Type B pancreatic cell (in vitro differentiated cells): ENCODE results near the gene ENC1. TPM values are rescaled to one million over a fixed set of nuclear protein-coding genes. Genes with fewer than 3 reads are reported as not detected.

Experiments used
- DNase-seq: peaks from one replicate; pipeline ENCODE4 v3.0.0; 2021; ENCODE audit warnings: mixed read lengths; ENCODE audit not compliant: unreplicated experiment; ENCODE audit errors: extremely low spot score
- H3K27ac Mint-ChIP-seq: 2 replicates; pipeline ENCODE4 v1.8.0; 2021; ENCODE audit warnings: mild to moderate bottlenecking, mixed read lengths
- H3K27me3 Mint-ChIP-seq: 2 replicates; pipeline ENCODE4 v1.8.0; 2021; ENCODE audit warnings: mixed read lengths
- H3K36me3 Mint-ChIP-seq: 2 replicates; pipeline ENCODE4 v1.8.0; 2021; ENCODE audit warnings: mixed read lengths
- H3K4me1 Mint-ChIP-seq: one replicate; pipeline ENCODE4 v1.8.0; 2021; ENCODE audit warnings: mixed read lengths; ENCODE audit not compliant: unreplicated experiment
- H3K4me3 Mint-ChIP-seq: 2 replicates; pipeline ENCODE4 v1.8.0; 2021; ENCODE audit warnings: mild to moderate bottlenecking, mixed read lengths
- H3K9me3 Mint-ChIP-seq: 2 replicates; pipeline ENCODE4 v1.8.0; 2021; ENCODE audit warnings: mixed read lengths
- total RNA-seq: library from RNA; stranded (reverse); gene quantifications from 2 replicates; pipeline ENCODE4 v1.2.1, GENCODE V29; 2021; ENCODE audit warnings: low replicate concordance
- TF ChIP-seq, protein P1 (sequence below): fragments of 200-600 bp; sonication (generic); conservative IDR thresholded peaks from 2 replicates; pipeline ENCODE4 v1.5.0; 2021; ENCODE audit warnings: antibody characterized with exemption, mild to moderate bottlenecking

The ENC1 gene
- total RNA-seq, 1 donor from 2014 or later: 83.2 TPM

DNA sequence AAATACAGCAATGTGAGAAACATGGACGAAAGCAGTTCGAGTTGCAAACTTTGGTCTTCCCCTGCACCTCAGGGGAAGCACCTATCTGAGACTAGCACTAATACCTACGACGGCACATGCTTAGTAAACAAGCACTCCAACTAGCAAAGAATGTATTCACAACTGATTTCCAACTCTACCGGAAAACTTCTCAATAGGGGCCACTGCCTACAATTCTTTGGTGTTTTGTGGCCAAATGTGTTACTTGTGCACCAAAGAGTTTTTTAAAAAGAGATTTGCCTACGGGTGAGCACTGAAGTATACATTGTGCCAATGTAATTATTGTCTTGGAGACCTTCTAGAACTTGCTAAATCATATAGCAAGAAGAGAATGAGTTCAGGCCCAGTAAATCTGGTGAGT is 12.2 kb downstream of the ENC1 start:
- Mint-ChIP-seq H3K27me3 (no peaks in the 10 kb centered on the region), H3K9me3 (peaks cover 10% of the 10 kb centered on the region), H3K36me3 (peaks cover 45% of the 10 kb centered on the region), H3K4me3 (no peak overlapping the region), H3K4me1 (peaks cover 80% of the 10 kb centered on the region), H3K27ac (no peak overlapping the region)
- TF ChIP-seq, protein P1, sequence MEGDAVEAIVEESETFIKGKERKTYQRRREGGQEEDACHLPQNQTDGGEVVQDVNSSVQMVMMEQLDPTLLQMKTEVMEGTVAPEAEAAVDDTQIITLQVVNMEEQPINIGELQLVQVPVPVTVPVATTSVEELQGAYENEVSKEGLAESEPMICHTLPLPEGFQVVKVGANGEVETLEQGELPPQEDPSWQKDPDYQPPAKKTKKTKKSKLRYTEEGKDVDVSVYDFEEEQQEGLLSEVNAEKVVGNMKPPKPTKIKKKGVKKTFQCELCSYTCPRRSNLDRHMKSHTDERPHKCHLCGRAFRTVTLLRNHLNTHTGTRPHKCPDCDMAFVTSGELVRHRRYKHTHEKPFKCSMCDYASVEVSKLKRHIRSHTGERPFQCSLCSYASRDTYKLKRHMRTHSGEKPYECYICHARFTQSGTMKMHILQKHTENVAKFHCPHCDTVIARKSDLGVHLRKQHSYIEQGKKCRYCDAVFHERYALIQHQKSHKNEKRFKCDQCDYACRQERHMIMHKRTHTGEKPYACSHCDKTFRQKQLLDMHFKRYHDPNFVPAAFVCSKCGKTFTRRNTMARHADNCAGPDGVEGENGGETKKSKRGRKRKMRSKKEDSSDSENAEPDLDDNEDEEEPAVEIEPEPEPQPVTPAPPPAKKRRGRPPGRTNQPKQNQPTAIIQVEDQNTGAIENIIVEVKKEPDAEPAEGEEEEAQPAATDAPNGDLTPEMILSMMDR: no peak
- DNase-seq: no peak

DNA sequence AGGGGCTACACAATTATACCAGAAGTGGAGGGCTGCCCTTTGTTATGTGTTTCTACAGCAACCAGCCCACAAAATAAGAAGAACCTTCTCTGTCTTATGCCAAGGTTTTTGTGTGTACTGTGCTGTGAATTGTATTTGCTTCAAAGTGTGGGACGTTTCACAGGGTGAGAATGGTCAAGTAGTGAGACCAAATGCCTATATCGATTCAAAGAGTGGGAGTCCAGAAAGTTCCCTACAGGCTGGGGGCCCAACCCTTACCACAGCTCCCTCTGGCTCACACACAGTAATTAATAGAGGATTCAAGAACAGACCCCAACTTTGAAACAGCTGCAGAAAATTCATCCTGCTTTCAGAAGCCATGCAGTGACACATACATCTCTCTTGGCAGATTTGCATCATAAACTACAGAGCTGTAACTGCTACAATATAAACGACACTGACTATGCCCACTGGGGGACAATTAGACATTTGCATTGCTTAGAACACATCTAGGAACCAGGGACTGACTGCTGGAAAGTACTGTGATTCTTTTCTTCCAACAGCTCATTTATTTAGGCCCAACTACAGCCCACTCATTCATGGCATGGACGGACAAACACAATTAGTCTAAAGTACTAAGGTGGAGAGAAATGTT is 12.8 kb downstream of the ENC1 start:
- peaks cover 42% of the 10 kb centered on the region for H3K36me3 Mint-ChIP-seq
- peak overlapping the region; percentile 65 for H3K27ac Mint-ChIP-seq
- H3K27me3 Mint-ChIP-seq: no peaks in the 10 kb centered on the region
- H3K4me1 Mint-ChIP-seq: peaks cover 84% of the 10 kb centered on the region
- H3K4me3 Mint-ChIP-seq: peak overlapping the region; percentile 48
- no peak for DNase-seq
- TF ChIP-seq, protein P1: no peak
- H3K9me3 Mint-ChIP-seq: peaks cover 10% of the 10 kb centered on the region

DNA sequence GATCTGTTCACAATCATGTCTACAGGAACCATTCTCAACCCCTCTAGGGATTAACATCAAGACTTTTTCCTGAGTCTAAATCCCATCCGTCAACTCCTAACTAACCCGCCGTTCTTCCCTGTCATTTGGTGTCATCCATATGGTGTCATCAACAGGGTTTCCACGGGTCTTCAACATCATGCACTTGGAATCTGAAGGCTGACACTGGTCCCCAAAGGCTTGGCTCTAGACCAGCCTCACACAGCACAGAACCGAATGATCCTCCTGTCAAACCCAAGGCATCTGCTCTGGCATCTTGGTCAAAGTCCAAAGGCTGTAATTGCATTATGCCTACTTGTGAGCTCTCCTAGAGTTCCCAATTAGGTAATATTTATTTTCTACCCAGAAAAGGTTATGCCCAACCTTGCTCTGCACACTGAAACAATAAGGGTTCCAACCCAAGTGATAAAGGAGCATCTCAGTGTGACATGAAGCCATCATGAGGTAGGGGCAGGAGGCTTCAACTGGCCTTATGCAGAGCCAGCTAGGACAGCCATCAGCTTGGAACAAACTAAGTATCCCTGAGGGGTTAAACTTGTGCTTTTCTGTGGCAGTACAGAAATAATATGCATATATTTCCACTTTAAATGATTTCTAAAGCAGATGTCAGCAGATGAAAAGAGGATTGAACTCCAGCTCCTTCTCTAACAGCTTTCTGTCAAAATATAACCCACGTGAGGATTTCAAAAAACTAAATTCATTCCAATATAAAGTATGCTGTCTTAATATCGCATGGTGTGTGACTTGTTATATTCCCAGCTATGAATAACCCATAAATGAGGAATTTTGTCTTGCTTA is 13.9 kb downstream of the ENC1 start:
- Mint-ChIP-seq H3K27me3 (no peaks in the 10 kb centered on the region), H3K36me3 (peaks cover 34% of the 10 kb centered on the region), H3K4me1 (peaks cover 77% of the 10 kb centered on the region), H3K4me3 (peak overlapping the region; percentile 19), H3K9me3 (peaks cover 6% of the 10 kb centered on the region), H3K27ac (peak overlapping the region; percentile 71)
- DNase-seq: no peak
- TF ChIP-seq, protein P1: no peak

DNA sequence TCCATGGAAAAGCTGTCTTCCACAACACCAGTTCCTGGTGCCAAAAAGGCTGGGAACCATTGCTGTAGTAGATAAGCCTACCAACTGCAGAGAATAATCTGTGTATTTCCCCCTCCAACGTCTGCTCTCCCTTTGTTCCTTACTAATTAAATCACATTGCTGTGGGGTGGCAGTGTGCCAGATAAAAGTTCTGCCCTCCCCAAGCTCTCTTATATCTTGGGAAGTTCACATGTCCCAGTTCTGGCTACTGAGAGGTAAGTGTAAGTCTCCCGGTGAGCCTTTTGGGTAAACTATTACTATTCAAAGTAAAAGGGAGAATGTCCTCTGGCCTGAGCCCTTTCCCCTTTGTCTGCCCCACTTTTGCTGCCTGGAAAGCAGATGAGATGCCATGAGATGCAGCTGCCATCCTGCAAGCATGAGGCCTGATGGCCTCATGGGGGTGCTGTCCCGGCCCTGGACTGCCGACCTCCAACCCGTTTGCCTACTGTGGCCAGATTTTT is 14.7 kb downstream of the ENC1 start:
- H3K4me1 Mint-ChIP-seq: peaks cover 69% of the 10 kb centered on the region
- H3K36me3 Mint-ChIP-seq: peaks cover 34% of the 10 kb centered on the region
- H3K27ac Mint-ChIP-seq: peak overlapping the region; percentile 71

DNA sequence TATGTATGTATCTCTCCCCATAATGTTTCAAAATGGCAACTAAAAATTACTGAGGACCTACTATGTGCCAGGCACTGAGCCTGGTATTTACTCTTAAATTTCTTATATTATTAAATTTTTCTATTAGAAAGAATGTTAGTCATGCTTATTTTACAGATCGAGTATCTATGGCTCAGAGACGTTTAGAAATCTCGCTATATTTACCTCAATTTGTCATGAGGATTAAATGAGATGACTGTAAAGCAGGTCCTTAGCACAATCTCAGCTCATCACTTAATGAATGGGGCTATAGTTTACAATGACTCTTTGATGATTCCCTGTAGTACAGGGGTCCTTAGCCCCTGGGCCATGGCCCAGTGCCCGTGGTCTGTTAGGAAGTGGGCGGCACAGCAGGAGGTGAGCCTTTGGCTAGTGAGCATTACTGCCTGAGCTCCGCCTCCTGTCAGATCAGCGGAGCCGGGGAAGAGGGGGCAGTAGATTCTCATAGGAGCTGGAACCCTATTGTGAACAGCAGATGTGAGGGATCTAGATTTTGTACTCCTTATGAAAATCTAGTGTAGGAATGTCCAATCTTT is 15.5 kb downstream of the ENC1 start:
- Mint-ChIP-seq H3K36me3 (peaks cover 29% of the 10 kb centered on the region), H3K4me1 (peaks cover 62% of the 10 kb centered on the region), H3K27me3 (no peaks in the 10 kb centered on the region), H3K9me3 (peaks cover 10% of the 10 kb centered on the region), H3K27ac (peak overlapping the region; percentile 82), H3K4me3 (no peak overlapping the region)
- DNase-seq: no peak
- TF ChIP-seq, protein P1: no peak

More for the DNA sequence above, 14.7 kb downstream of the ENC1 start:
- TF ChIP-seq, protein P1: peak; percentile 63
- Mint-ChIP-seq H3K9me3 (peaks cover 6% of the 10 kb centered on the region), H3K27me3 (no peaks in the 10 kb centered on the region), H3K4me3 (peak overlapping the region; percentile 19)
- no peak for DNase-seq
